ENCODE results near the gene SMIM41.

DNA sequence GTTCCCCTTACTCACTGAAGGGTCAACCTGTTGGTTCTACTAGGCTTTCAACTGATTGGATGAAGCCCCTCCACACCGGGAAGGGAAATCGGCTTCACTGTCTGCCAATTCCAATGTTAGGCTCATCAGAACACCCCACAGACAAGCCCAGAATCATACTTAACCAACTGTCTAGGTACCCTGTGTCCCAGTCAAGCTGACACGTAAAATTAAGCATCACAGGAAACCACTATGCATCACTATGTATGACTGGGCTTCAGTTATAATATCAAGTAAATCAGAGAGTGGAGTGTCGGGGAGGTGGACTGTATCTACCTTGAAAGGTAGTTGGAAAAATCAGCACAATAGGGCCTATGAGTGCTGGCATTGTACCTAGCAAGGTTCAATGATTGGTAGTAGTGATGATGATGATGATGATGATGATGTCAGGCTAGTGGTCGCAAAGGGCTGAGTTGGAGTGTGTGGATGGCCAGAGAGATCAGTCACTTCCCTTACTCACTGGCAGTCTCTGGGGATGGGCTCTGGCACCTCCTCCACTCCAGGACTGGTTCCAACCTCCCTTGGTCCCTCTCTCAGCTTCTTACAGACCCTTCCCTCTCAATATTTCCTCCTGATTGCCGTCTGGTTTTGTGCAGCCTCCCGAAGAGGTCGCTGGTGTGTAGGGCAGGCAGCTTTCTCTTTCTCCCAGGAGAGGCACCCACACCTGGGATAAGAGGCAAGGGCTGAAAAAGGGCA, 13.0 kb upstream of the SMIM41 start:
- TF ChIP-seq POLR2AphosphoS5 (IDR thresholded peaks at IDR 0.05) (no peak), POLR2A (IDR thresholded peaks at IDR 0.05) (no peak)

All from sigmoid colon (tissue), 4 donors.